AG09319 (cell line): ENCODE data around the gene RPS27L.

Source experiments
- DNase-seq: peaks from one replicate; pipeline ENCODE4 v3.0.0-alpha.2; 2010; ENCODE audit warnings: low read depth; ENCODE audit errors: extremely low read depth
- CTCF ChIP-seq: IDR thresholded peaks from 2 replicates; pipeline ENCODE4 v1.5.1; 2011; ENCODE audit warnings: low read depth, mild to moderate bottlenecking, inconsistent platforms, low read length, moderate library complexity

RPS27L gene

GRCh38 chr15:63190769-63191649, 33.7 kb upstream of the RPS27L start:
- TF ChIP-seq CTCF: no peak

GRCh38 chr15:63189941-63190768, 32.9 kb upstream of the RPS27L start:
- TF ChIP-seq CTCF: no peak
- DNase-seq: no peak

More at GRCh38 chr15:63190769-63191649, 33.7 kb upstream of the RPS27L start:
- no peak for DNase-seq

GRCh38 chr15:63188926-63189871, 31.9 kb upstream of the RPS27L start, which contains the start of gene RAB8B:
RAB8B (plus strand) TSS chr15:63189606; CDS start chr15:63189625, 19 bp downstream.
- no peak; the same call in 1 of the 2 replicates for TF ChIP-seq CTCF
- DNase-seq: peak; percentile 91

- DNase-seq: no peak
- no peak for TF ChIP-seq CTCF
These were observed 31.1 kb upstream of the RPS27L start for GRCh38 chr15:63188247-63188925.

- no peak for DNase-seq
- no peak for TF ChIP-seq CTCF
These were observed 30.4 kb upstream of the RPS27L start for GRCh38 chr15:63187589-63188226.

GRCh38 chr15:63186065-63186464, 28.8 kb upstream of the RPS27L start:
- no peak for TF ChIP-seq CTCF
- DNase-seq: peak; percentile 39
